Neural cell (in vitro differentiated cells): Measurements from ENCODE around the gene DYRK3. TPM values are rescaled to one million over a fixed set of nuclear protein-coding genes. Genes with fewer than 3 reads are reported as not detected.

Source experiments
- H2AFZ ChIP-seq: fragments of 200-600, 300-800 bp; sonication (generic), shearing (Covaris generic); 2 replicates; pipeline ENCODE4 v1.6.0; 2014; ENCODE audit warnings: low read depth, mild to moderate bottlenecking, antibody characterized with exemption, low read length, moderate library complexity
- H3F3A ChIP-seq: fragments of 200-600 bp; shearing (Covaris generic); 2 replicates; pipeline ENCODE4 v1.6.1; 2016; ENCODE audit warnings: mild to moderate bottlenecking, moderate library complexity, mixed read lengths, antibody characterized with exemption, low read length; ENCODE audit not compliant: insufficient read depth, poor library complexity, severe bottlenecking
- H3K27ac ChIP-seq: fragments of 200-600, 300-800 bp; sonication (generic), shearing (Covaris generic); 2 replicates; pipeline ENCODE4 v1.5.1; 2014; ENCODE audit warnings: mild to moderate bottlenecking, low read length, moderate library complexity
- H3K27me3 ChIP-seq: fragments of 300-800, 200-600 bp; sonication (generic), shearing (Covaris generic); 2 replicates; pipeline ENCODE4 v1.6.0; 2014; ENCODE audit warnings: mild to moderate bottlenecking, low read depth, low read length, moderate library complexity; ENCODE audit not compliant: insufficient read depth
- H3K36me3 ChIP-seq: fragments of 300-800, 200-600 bp; sonication (generic), shearing (Covaris generic); 2 replicates; pipeline ENCODE4 v1.5.1; 2014; ENCODE audit warnings: mild to moderate bottlenecking, antibody characterized with exemption, low read length, moderate library complexity; ENCODE audit not compliant: insufficient read depth
- H3K4me2 ChIP-seq: fragments of 300-800, 200-600 bp; sonication (generic), shearing (Covaris generic); 2 replicates; pipeline ENCODE4 v1.6.0; 2014; ENCODE audit warnings: mild to moderate bottlenecking, low read length
- H3K4me3 ChIP-seq: fragments of 300-800, 200-600 bp; sonication (generic), shearing (Covaris generic); 2 replicates; pipeline ENCODE4 v1.5.1; 2014; ENCODE audit warnings: mild to moderate bottlenecking, low read length, moderate library complexity
- H3K79me2 ChIP-seq: fragments of 200-600 bp; shearing (Covaris generic); replicated peaks from 2 replicates; pipeline ENCODE4 v1.6.0; 2014; ENCODE audit warnings: mild to moderate bottlenecking, low read length, moderate library complexity; ENCODE audit not compliant: insufficient read depth
- H3K9ac ChIP-seq: fragments of 300-800, 200-600 bp; sonication (generic), shearing (Covaris generic); 2 replicates; pipeline ENCODE4 v1.6.1; 2016; ENCODE audit warnings: mild to moderate bottlenecking, low read length, mixed read lengths
- H3K9me2 ChIP-seq: fragments of 200-600 bp; shearing (Covaris generic); 2 replicates; pipeline ENCODE4 v1.6.1; 2016; ENCODE audit warnings: mild to moderate bottlenecking, low read length, mixed read lengths; ENCODE audit not compliant: insufficient read depth
- H3K9me3 ChIP-seq: fragments of 200-600, 300-800 bp; sonication (generic), shearing (Covaris generic); 2 replicates; pipeline ENCODE4 v1.6.1; 2016; ENCODE audit warnings: mild to moderate bottlenecking, mixed run types, low read length, moderate library complexity, mixed read lengths
- H4K20me1 ChIP-seq: fragments of 200-600 bp; shearing (Covaris generic); 2 replicates; pipeline ENCODE4 v1.6.1; 2016; ENCODE audit warnings: mild to moderate bottlenecking, mixed run types; ENCODE audit not compliant: insufficient read depth
- EP300 ChIP-seq: fragments of 450-650 bp; conservative IDR thresholded peaks from 2 replicates; pipeline ENCODE4 v1.6.1; 2014; ENCODE audit warnings: antibody characterized with exemption, mild to moderate bottlenecking, moderate library complexity; ENCODE audit not compliant: poor library complexity, severe bottlenecking
- EZH2 ChIP-seq: fragments of 200-600, 300-800 bp; shearing (Covaris generic), sonication (generic); IDR thresholded peaks from 2 replicates; pipeline ENCODE4 v1.6.1; 2014; ENCODE audit warnings: antibody characterized with exemption, low read length, borderline replicate concordance, mild to moderate bottlenecking; ENCODE audit not compliant: insufficient read depth, poor library complexity, severe bottlenecking
- MXI1 ChIP-seq: fragments of 450-650 bp; conservative IDR thresholded peaks from 2 replicates; pipeline ENCODE4 v1.6.1; 2014; ENCODE audit warnings: antibody characterized with exemption, mild to moderate bottlenecking; ENCODE audit not compliant: poor library complexity, severe bottlenecking
- POLR2AphosphoS5 ChIP-seq: IDR thresholded peaks from 2 replicates; pipeline ENCODE4 v1.6.1; 2012
- RAD21 ChIP-seq: fragments of 450-650 bp; conservative IDR thresholded peaks from 2 replicates; pipeline ENCODE4 v1.6.1; 2014; ENCODE audit warnings: antibody characterized with exemption, mild to moderate bottlenecking, moderate library complexity
- SMC3 ChIP-seq: fragments of 450-650 bp; conservative IDR thresholded peaks from 2 replicates; pipeline ENCODE4 v1.6.1; 2014; ENCODE audit warnings: antibody characterized with exemption, mild to moderate bottlenecking, moderate library complexity; ENCODE audit not compliant: poor library complexity
- TAF1 ChIP-seq: IDR thresholded peaks from 2 replicates; pipeline ENCODE4 v1.6.1; 2012; ENCODE audit warnings: low read depth
- polyA plus RNA-seq: library from polyadenylated mRNA; depleted of rRNA; stranded (reverse); fragments of >200 nt; gene quantifications from 2 replicates; pipeline ENCODE4 v1.2.3, GENCODE V29; 2014
- TF ChIP-seq, protein P1 (sequence below): IDR thresholded peaks from 2 replicates; pipeline ENCODE4 v1.6.1; 2012; ENCODE audit warnings: borderline replicate concordance
- TF ChIP-seq, protein P2 (sequence below): fragments of 450-650 bp; IDR thresholded peaks from 2 replicates; pipeline ENCODE4 v1.5.1; 2014; ENCODE audit warnings: antibody characterized with exemption, mild to moderate bottlenecking, moderate library complexity; ENCODE audit not compliant: poor library complexity, severe bottlenecking

Gene DYRK3
- polyA plus RNA-seq, 1 donor from 2014 or later: 7.5 TPM

DNA sequence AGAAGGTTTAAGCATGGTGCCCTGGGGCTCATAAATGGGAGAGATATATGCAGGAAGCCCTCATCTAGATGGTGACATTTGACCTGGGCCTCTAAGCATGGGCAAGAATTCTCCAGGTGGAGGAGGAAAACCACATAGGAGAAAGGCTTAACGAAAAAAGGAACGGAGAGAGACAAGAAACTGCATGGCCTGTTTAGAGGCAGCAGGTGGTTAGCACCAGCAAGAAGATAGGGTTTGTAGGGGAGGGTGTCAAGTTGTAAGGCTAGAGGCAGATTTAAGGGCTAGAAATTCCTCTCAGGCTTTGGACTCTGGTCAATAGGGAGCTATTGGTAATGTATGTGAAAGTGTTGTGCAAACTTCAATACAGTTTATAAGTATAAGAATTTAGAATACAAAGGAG lies 41.2 kb downstream of the DYRK3 start:
- no peak for TF ChIP-seq SMC3
- no peak for TF ChIP-seq EP300
- no peak for TF ChIP-seq MXI1
- no peak for TF ChIP-seq POLR2AphosphoS5
- TF ChIP-seq, protein P1, sequence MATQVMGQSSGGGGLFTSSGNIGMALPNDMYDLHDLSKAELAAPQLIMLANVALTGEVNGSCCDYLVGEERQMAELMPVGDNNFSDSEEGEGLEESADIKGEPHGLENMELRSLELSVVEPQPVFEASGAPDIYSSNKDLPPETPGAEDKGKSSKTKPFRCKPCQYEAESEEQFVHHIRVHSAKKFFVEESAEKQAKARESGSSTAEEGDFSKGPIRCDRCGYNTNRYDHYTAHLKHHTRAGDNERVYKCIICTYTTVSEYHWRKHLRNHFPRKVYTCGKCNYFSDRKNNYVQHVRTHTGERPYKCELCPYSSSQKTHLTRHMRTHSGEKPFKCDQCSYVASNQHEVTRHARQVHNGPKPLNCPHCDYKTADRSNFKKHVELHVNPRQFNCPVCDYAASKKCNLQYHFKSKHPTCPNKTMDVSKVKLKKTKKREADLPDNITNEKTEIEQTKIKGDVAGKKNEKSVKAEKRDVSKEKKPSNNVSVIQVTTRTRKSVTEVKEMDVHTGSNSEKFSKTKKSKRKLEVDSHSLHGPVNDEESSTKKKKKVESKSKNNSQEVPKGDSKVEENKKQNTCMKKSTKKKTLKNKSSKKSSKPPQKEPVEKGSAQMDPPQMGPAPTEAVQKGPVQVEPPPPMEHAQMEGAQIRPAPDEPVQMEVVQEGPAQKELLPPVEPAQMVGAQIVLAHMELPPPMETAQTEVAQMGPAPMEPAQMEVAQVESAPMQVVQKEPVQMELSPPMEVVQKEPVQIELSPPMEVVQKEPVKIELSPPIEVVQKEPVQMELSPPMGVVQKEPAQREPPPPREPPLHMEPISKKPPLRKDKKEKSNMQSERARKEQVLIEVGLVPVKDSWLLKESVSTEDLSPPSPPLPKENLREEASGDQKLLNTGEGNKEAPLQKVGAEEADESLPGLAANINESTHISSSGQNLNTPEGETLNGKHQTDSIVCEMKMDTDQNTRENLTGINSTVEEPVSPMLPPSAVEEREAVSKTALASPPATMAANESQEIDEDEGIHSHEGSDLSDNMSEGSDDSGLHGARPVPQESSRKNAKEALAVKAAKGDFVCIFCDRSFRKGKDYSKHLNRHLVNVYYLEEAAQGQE: no peak
- TF ChIP-seq RAD21: no peak
- no peak for TF ChIP-seq EZH2
- no peak for TF ChIP-seq TAF1
- TF ChIP-seq, protein P2, sequence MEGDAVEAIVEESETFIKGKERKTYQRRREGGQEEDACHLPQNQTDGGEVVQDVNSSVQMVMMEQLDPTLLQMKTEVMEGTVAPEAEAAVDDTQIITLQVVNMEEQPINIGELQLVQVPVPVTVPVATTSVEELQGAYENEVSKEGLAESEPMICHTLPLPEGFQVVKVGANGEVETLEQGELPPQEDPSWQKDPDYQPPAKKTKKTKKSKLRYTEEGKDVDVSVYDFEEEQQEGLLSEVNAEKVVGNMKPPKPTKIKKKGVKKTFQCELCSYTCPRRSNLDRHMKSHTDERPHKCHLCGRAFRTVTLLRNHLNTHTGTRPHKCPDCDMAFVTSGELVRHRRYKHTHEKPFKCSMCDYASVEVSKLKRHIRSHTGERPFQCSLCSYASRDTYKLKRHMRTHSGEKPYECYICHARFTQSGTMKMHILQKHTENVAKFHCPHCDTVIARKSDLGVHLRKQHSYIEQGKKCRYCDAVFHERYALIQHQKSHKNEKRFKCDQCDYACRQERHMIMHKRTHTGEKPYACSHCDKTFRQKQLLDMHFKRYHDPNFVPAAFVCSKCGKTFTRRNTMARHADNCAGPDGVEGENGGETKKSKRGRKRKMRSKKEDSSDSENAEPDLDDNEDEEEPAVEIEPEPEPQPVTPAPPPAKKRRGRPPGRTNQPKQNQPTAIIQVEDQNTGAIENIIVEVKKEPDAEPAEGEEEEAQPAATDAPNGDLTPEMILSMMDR: no peak
- Histone ChIP-seq H3K4me3 (no peak overlapping the region), H3K27me3 (peaks cover 3% of the 10 kb centered on the region), H3K36me3 (no peaks in the 10 kb centered on the region), H3K4me2 (no peak overlapping the region), H4K20me1 (no peaks in the 10 kb centered on the region), H3K79me2 (no peaks in the 10 kb centered on the region), H3F3A (no peaks in the 10 kb centered on the region), H3K9me2 (no peaks in the 10 kb centered on the region), H3K27ac (no peak overlapping the region), H3K9ac (no peak overlapping the region), H3K9me3 (no peaks in the 10 kb centered on the region), H2AFZ (no peak overlapping the region)

GRCh38 chr1:206678490-206678889 lies 43.2 kb downstream of the DYRK3 start:
- Histone ChIP-seq H3K9me2 (no peaks in the 10 kb centered on the region), H4K20me1 (no peaks in the 10 kb centered on the region), H3K27ac (no peak overlapping the region), H2AFZ (no peak overlapping the region), H3K36me3 (no peaks in the 10 kb centered on the region), H3K79me2 (no peaks in the 10 kb centered on the region), H3K4me2 (no peak overlapping the region), H3K9ac (no peak overlapping the region), H3K4me3 (no peak overlapping the region), H3K9me3 (no peaks in the 10 kb centered on the region), H3F3A (no peaks in the 10 kb centered on the region), H3K27me3 (peaks cover 11% of the 10 kb centered on the region)
- TF ChIP-seq EP300 (no peak), RAD21 (no peak), POLR2AphosphoS5 (no peak), MXI1 (no peak), TAF1 (no peak), SMC3 (no peak), EZH2 (no peak)
- TF ChIP-seq, protein P1: no peak
- TF ChIP-seq, protein P2: no peak
